Spinal cord (tissue), 10 donors: Measurements from ENCODE around the gene NEDD4L. TPM values are rescaled to one million over a fixed set of nuclear protein-coding genes. Genes with fewer than 3 reads are reported as not detected.

Experiments used
- DNase-seq, 6 donors: peaks; one replicate each; pipeline versions ENCODE4 v3.0.0 to v3.0.0-alpha.2; 2013 to 2015; ENCODE audit warnings: low spot score in 6 of 6, low read depth in 4 of 6
- H3K27ac ChIP-seq: one replicate; pipeline ENCODE4 v1.5.1; 2013; ENCODE audit warnings: low read depth, low read length, control low read depth
- H3K27me3 ChIP-seq: one replicate; pipeline ENCODE4 v1.6.1; 2013; ENCODE audit warnings: low read length; ENCODE audit not compliant: control insufficient read depth, insufficient read depth
- H3K36me3 ChIP-seq: one replicate; pipeline ENCODE4 v1.6.1; 2013; ENCODE audit warnings: low read length; ENCODE audit not compliant: control insufficient read depth, insufficient read depth
- H3K4me1 ChIP-seq: one replicate; pipeline ENCODE4 v1.6.1; 2013; ENCODE audit warnings: low read length; ENCODE audit not compliant: control insufficient read depth, insufficient read depth
- H3K4me3 ChIP-seq: one replicate; pipeline ENCODE4 v1.5.1; 2013; ENCODE audit warnings: low read depth, low read length, control low read depth
- H3K9me3 ChIP-seq: one replicate; pipeline ENCODE4 v1.6.1; 2013; ENCODE audit warnings: low read length; ENCODE audit not compliant: control insufficient read depth, insufficient read depth
- WGBS: methylation state at CpG from one replicate; pipeline ENCODE4 v1.1.5; 2013; ENCODE audit warnings: missing lambda C conversion rate; ENCODE audit not compliant: insufficient coverage; 5-methylcytosine and 5-hydroxymethylcytosine counted together
- polyA plus RNA-seq, 2 donors: library from polyadenylated mRNA; unstranded; fragments of 120-200 nt; gene quantifications; one replicate each; pipeline ENCODE4 v1.2.1, GENCODE V29; 2013; ENCODE audit not compliant: insufficient read length in 2 of 2
- total RNA-seq, 2 donors: library from RNA; depleted of rRNA in 1 of 2; stranded (reverse); fragments of 120-200 nt in 1 of 2; fragments of >200 nt in 1 of 2; gene quantifications; one replicate each; pipeline versions ENCODE4 v1.2.3 to v1.2.4, GENCODE V29; 2013 to 2014
- donor health status: healthy.

The NEDD4L gene
- total and polyA plus RNA-seq, 4 donors, result 33.8 to 51.7 (median 49.7) TPM

DNA sequence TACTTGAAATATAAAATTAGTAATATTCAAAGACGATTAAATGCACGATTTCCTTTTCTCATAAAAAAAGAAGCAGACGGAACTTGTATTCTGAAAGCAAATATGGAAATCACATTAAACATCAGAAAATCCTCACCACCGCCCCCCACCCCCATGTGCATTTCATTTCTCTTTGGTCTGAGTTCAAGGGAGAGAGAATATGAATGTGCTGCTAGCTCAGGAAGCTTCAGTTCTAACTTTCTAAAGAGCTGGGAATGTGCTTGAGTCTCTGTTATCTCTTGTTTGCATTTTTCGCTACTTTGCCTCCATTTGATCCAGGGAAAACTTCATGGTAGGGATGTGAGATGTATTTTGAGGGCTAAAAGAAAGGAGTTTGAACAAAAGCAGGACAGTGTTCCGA, 143.6 kb downstream of the NEDD4L start:
- H3K27me3 ChIP-seq, result no peaks in the 10 kb centered on the region
- H3K4me1 ChIP-seq, result peaks cover 15% of the 10 kb centered on the region
- no peaks in the 10 kb centered on the region for H3K9me3 ChIP-seq
- no peak overlapping the region for H3K4me3 ChIP-seq
- no peaks in the 10 kb centered on the region for H3K36me3 ChIP-seq
- no peak overlapping the region for H3K27ac ChIP-seq
- no peak for DNase-seq
- WGBS, result 100% methylated on average over 2 of the region's 6 CpGs

GRCh38 chr18:58188996-58189395, 145.0 kb downstream of the NEDD4L start:
- Histone ChIP-seq H3K27me3 (no peaks in the 10 kb centered on the region), H3K4me1 (peaks cover 18% of the 10 kb centered on the region), H3K36me3 (no peaks in the 10 kb centered on the region), H3K9me3 (no peaks in the 10 kb centered on the region), H3K27ac (no peak overlapping the region), H3K4me3 (no peak overlapping the region)
- DNase-seq, result peak in 1 of 6 donors; percentile 60
- 32% methylated on average over 3 of the region's 5 CpGs for WGBS

DNA sequence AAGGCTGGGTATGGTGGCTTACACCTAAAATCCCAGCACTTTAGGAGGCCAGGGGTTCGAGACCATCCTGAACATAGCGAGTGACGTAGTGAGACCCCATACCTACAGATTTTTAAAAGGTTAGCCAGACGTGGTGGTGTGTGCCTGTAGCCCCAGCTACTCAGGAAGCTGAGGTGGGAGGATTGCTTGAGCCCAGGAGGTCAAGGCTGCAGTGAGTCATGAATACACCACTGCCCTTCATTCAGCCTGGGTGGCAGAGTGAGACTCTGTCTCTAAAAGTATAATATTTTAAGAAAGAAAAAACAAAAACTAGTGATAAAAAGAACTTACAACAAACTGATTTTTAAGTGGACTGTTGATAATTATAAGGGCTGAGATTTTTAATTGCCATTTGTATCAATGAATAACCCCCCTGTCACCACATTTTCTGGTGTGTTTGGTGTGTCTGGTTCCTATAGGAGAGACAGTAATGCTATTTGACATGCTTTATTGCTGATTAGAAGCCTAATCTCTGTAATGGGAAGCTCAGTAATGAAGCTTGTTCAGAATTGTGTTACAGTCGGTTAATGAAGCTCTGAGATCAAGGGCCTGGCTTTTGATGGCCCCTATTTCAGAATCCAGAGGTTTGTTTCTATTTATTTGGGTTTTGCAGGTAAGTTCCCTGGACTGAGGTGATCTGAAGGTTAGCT, 147.0 kb downstream of the NEDD4L start:
- DNase-seq, result no peak
- H3K27me3 ChIP-seq, result peaks cover 6% of the 10 kb centered on the region
- 83% methylated on average over 2 of the region's 5 CpGs for WGBS
- no peak overlapping the region for H3K4me3 ChIP-seq
- no peak overlapping the region for H3K27ac ChIP-seq
- peaks cover 33% of the 10 kb centered on the region for H3K4me1 ChIP-seq
- H3K9me3 ChIP-seq, result no peaks in the 10 kb centered on the region
- H3K36me3 ChIP-seq, result no peaks in the 10 kb centered on the region

DNA sequence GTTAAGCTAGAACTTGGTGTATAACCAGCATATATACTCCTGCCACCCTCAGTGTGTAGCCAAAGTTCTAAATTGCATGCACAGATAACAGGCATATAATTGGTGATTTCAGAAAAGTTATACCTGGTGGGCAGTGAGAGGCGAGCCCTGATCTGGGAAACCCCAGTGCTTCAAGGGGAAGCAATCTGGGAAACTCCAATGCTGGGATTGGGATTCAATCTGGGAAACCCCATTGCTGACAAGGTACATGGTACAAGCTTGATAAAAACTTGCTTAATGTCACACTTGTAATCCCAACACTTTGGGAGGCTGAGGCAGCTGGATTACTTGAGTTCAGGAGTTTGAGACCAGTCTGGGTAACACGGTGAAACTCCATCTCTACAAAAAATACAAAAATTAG, 147.6 kb downstream of the NEDD4L start:
- no peaks in the 10 kb centered on the region for H3K9me3 ChIP-seq
- 88% methylated on average over 1 of the region's 2 CpGs for WGBS
- no peak overlapping the region for H3K4me3 ChIP-seq
- H3K27ac ChIP-seq, result no peak overlapping the region
- H3K4me1 ChIP-seq, result peaks cover 31% of the 10 kb centered on the region
- peaks cover 6% of the 10 kb centered on the region for H3K27me3 ChIP-seq
- DNase-seq, result no peak
- no peaks in the 10 kb centered on the region for H3K36me3 ChIP-seq

- Histone ChIP-seq H3K9me3 (no peaks in the 10 kb centered on the region), H3K36me3 (no peaks in the 10 kb centered on the region), H3K27ac (no peak overlapping the region), H3K4me1 (peaks cover 28% of the 10 kb centered on the region), H3K27me3 (peaks cover 6% of the 10 kb centered on the region), H3K4me3 (no peak overlapping the region)
- no peak for DNase-seq
- WGBS, result 87% methylated on average over 2 of the region's 4 CpGs
Measured at GRCh38 chr18:58192519-58192918, 148.5 kb downstream of the NEDD4L start.

- Histone ChIP-seq H3K27ac (no peak overlapping the region), H3K36me3 (no peaks in the 10 kb centered on the region), H3K9me3 (no peaks in the 10 kb centered on the region), H3K27me3 (peaks cover 6% of the 10 kb centered on the region), H3K4me3 (no peak overlapping the region), H3K4me1 (peaks cover 22% of the 10 kb centered on the region)
- 70% methylated on average over 4 of the region's 8 CpGs for WGBS
- peak in 2 of 6 donors; percentile 52 to 61 for DNase-seq
Measured at GRCh38 chr18:58194028-58194427, 150.0 kb downstream of the NEDD4L start.

DNA sequence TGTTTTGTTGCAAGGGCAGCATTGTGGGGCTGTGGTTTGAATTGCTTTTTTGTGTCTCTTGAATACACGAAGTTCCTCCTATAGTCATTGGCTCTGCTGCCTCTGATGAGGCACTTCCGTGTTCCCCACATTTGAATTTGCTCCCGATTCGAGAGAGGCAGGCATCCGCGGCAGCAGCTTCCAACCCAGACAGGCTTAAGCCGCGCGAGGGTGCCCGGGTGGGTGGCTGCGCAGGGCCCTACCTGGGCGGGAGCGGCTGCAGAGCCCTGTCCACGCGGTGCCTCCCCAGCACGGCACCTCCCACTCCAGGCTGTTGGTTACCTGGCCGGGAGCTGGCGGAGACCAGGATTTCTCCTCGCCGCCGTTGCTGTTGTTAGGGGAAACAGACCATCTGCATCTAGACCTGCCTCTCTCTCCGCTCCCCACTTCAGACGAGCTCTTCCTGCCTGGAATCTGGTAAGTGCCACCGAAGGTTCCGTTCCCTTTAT, 151.3 kb downstream of the NEDD4L start:
- H3K36me3 ChIP-seq, result no peaks in the 10 kb centered on the region
- H3K9me3 ChIP-seq, result no peaks in the 10 kb centered on the region
- peak overlapping the region; percentile 41 for H3K4me3 ChIP-seq
- peaks cover 6% of the 10 kb centered on the region for H3K27me3 ChIP-seq
- DNase-seq, result peak in 2 of 6 donors; percentile 61 to 83
- peaks cover 21% of the 10 kb centered on the region for H3K4me1 ChIP-seq
- no peak overlapping the region for H3K27ac ChIP-seq
- WGBS, result 9% methylated on average over 16 of the region's 25 CpGs

DNA sequence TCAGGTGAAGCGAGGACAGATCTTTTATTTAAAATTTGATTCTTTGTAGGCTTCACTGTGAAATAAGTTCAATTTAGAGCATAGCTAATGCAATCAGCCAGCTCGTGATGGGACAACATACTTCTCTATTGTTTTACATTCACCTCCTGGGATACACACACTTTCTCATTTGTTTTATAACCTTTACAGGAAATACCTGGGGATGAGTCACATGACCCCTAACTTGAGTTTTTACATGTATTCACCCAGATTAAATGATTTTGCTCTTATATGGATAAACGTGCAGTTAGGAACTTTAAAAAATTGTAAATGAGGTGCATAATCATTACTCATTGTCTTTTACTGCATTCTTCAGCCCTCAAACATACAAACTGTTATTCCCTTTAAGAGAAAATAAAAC, 152.1 kb downstream of the NEDD4L start:
- Histone ChIP-seq H3K9me3 (no peaks in the 10 kb centered on the region), H3K27me3 (peaks cover 6% of the 10 kb centered on the region), H3K4me1 (peaks cover 21% of the 10 kb centered on the region), H3K4me3 (no peak overlapping the region), H3K36me3 (no peaks in the 10 kb centered on the region), H3K27ac (no peak overlapping the region)
- no CpG with 5 or more reads among the region's 3 CpGs for WGBS
- no peak for DNase-seq

DNA sequence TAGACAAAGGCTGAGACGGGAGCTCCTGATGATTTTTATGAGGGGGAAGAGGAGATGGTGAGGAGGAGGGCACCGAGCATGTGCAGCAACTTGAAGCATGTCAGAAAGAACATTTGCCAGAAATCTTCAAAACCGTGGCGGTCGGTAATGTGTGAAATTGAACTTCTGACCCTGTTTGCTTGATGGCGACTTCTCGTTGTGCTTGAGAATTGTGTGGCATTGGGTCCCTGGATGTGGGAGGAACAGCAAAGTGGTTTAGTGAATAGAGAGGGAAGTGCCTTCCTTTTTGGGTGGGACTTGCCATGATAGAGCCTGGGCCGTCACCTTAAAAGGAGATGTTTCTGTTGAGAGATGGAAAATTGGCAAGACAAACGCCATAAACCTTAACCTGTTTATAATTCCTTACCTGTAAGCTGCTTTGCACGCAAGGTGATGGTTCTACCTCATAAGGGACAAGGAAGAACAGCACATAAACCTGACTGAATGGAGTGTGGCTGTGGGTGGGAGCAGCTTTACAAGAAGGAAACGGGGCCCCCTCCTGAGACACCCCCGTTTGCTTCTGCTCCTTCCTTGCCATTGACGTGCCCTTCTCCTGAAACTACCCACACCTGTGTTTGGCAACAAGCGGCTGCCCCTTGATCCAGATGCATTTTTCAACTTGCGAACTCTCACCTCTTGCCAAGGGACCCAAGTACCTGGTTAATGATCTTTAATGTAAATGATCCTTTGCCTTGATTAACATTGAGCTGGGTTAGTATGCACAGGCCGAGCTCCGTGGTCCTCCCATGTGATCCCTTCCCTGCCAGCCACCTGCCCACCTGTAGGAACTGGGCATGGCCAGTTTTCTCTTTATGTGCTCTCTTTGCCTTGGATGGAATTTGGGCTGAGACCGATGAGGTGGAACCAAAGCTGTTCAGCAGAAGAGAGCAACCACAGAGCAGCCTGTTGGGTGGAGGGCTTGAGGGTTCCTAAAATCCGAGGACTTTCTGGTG, 153.2 kb downstream of the NEDD4L start:
- no peaks in the 10 kb centered on the region for H3K36me3 ChIP-seq
- no peak overlapping the region for H3K27ac ChIP-seq
- peaks cover 24% of the 10 kb centered on the region for H3K4me1 ChIP-seq
- WGBS, result 71% methylated on average over 11 of the region's 19 CpGs
- DNase-seq, result peak in 1 of 6 donors; percentile 33
- no peaks in the 10 kb centered on the region for H3K9me3 ChIP-seq
- no peak overlapping the region for H3K4me3 ChIP-seq
- peaks cover 6% of the 10 kb centered on the region for H3K27me3 ChIP-seq
